22Rv1 (cell line): ENCODE data around the gene NPTX2.

Experiments
- CTCF ChIP-seq: fragments of 450-650 bp; IDR thresholded peaks from 2 replicates; pipeline ENCODE4 v1.5.1; 2017; ENCODE audit warnings: mild to moderate bottlenecking
- ZFX ChIP-seq: fragments of 450-650 bp; IDR thresholded peaks from 2 replicates; pipeline ENCODE4 v1.6.1; 2017; ENCODE audit warnings: antibody characterized with exemption, borderline replicate concordance

DNA sequence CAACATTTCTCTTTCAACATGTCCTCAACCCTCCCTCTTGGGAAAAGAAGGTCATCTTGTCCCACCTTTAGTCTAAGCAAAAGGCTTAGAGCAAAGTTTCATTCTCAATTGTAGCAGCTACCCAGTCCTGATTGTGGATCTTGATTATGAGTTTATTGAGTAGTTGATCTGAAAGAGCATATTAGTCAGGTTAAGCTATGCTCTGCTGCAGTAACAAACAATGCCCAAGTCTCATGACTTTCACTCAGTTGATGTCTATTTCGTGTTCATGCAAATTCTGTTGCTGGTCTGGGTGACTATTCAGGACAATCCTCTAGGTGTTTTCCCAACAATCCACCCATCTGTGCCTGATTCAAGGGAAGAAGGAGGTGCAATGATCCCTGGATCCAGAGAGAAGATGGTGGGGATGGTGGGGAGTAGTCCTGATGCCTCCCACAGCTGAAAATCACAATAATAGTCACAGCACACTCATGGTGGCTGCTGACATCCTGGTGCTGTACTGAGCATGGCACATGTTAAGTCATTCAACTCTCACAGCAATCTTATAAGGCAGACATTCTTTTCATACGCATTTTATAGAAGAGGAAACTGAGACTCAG is 54.7 kb downstream of the NPTX2 start:
- TF ChIP-seq CTCF = no peak
- no peak for TF ChIP-seq ZFX
